NCI-H187 treated with DMSO at 0.1 percent for 48 hours (cell line): ENCODE measurements around the gene ARID3B.
A peak's percentile ranks its signal among the peaks of the same experiment; 100 is the strongest.
"Not testable (repeated sequence)": the region's sequence is repeated elsewhere in the genome, so short reads cannot be mapped to it uniquely, and the experiment has no call there.

Experiments used
- DNase-seq: peaks from one replicate; lab custom pipeline; 2025; lab: John Stamatoyannopoulos, UW

ARID3B gene

GRCh38 chr15:74535388-74536084, 5.5 kb upstream of the ARID3B start:
- no peak for DNase-seq

GRCh38 chr15:74537736-74538135, 3.3 kb upstream of the ARID3B start:
- no peak for DNase-seq

GRCh38 chr15:74539521-74539920, 1.5 kb upstream of the ARID3B start:
- not testable (repeated sequence) for DNase-seq

DNA sequence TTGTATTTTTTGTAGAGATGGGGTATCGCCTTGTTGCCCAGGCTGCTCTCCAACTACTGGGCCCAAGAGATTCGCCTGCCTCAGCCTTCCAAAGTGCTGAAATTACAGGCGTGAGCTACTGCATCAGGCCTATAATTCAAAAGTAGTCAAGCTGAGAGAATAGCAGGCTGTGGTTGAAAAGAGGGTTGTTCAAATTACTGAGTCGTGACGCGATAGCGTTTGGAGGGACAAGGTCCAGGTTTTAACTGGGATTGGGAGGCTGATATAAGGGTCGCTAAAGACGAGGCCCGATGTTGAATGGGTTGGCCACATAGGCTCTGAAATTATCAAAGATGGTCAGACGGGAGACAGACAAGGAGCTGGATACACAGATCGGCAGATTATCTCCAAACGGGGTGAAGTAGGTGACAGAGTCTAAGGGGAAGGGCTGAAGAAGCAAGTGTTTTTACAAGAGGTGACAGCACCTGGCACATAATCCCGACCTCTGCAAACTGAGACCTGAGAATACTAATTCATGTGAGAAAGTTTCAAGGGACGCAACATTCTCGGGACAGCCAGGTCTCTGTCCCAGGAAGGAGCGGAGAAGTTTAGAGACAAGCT, 759 bp upstream of the ARID3B start:
- DNase-seq = no peak

GRCh38 chr15:74541494-74542165, 610 bp downstream of the ARID3B start:
- no peak for DNase-seq

DNA sequence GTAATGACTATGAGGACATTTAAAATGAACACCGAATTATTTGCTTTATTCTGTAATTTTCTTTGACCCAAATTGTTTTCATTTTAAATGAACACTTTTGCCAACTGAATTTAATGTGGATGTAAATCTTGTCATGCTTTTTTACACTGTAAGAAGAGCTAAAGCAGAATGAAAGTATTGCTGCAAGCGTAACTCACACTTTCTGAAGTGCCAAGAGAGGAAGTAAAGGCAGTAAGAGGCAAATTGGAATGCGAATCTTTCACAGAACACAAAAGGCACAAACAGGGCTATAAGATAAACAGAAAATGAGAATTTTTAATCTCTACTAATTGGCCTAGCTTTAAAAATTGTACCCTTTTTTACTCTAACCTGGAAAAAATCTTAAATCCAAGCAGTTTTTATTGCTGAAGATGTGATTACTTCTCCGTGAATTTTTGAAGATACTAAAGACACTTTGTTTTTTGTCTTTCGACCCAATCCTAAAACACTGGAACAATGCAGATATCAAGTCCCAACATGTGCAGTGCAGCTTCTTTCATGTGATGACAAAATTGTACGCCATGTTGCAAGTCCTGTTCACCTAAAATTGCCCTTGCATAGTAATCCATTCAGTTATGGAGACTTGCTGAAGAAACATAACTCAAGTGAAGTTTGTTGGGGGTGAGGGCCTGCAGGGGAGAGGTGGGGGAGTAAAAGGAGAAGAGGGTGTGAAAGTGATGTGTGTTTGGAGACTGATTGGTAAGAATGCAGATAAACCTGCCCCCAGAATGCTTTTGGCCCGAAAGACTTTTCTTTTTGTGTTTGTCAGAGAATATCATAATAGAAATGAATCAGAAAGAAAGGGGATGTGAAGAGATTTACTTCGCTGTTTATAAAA, 1.4 kb downstream of the ARID3B start:
- no peak for DNase-seq

DNA sequence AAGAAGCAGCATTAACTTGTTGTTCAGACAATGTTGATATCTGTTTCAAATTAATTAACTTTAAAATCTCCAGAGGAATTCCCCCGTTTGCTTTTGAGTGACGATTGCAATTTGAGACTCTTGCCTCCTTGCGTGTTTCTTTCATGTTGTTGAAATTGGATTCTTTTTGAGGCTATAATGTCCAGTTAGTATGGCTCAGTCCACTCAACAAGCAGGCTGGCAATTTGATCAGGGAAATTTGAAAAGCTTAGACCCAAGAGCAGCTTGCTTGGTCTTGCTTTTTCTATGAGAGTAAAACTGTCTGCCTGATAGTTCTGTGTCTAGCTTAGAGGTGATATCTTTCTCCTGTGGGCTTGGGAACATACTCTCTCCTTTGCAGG, 2.0 kb downstream of the ARID3B start:
- no peak for DNase-seq

GRCh38 chr15:74543583-74543982, 2.6 kb downstream of the ARID3B start:
- DNase-seq = no peak

DNA sequence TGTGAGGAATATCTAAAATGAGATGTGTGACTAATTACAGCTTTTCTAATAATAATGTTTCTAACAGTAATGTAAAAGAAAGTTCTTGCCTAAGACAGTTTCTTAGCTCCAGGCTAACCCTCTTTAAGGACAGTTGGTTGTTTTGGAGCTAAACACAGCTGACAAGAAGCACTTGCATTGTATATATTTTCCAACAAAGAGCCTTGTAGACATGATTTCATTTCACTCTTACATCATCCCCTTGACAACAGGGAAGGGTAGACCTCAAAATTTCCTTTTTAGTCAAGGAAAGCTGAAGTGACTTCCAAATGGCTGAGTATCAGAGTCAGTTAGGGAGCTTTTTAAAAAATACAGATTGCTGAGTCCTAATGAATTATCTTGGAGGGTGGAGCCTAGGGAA, 4.1 kb downstream of the ARID3B start:
- DNase-seq = no peak

- DNase-seq = peak; percentile 59
These were observed 5.0 kb downstream of the ARID3B start for GRCh38 chr15:74545776-74546656.

GRCh38 chr15:74547616-74548015, 6.6 kb downstream of the ARID3B start:
- no peak for DNase-seq

DNA sequence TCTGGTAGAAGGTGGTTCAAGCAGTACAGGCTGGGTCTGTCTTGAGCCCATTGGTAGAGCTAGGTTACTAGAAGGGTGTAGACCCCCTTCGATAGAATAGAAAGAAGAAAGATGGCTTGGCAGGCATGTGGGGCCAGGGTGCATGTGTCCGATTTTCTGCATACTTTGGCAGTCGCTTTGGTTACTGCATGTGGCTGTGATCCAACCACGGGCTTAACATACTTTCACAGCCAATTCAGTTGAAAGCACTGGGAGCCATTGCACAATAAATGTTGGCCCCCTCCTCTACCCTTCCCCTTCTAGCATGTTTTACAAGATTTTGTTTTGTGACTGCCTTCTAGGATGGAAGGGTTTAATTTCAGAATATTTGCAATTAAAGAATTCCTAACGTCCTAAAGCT, 7.2 kb downstream of the ARID3B start:
- DNase-seq = no peak

DNA sequence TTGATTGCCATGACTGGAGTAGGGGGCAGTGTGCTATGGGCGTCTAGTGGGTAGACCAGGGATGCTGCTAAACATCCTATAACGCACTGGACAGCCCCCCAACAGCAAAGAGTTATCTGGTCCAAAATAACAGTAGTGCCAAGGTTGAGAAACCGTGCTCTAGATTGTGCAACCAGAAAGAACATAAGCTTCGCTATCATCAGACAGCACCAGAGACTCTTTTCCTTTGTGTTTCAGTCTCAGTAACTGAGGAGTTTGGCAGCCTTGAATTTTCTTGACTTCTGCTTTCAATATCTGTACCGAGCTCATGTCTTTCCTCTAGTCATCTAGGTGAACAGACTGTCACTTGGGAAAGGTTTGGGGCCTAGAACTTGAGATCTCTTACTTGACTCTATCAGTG, 8.8 kb downstream of the ARID3B start:
- DNase-seq = no peak

DNA sequence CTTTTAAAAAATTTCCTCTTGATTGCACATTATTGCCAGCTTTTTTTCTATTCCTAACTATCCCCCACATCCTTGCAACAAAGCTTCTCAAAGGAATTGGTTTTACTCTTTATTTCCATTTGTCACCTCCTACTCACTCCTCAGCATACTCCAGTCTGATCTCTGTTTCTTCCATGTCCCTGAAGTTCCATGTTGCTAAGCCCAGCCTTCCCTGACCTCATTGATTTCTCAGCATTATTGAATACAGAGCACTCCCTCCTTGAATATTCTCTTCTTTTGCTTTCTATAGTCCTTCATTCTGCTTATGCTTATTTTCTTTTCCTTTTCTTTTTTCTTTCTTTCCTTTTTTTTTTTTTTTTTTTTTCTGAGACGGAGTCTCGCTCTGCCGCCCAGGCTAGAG, 10.7 kb downstream of the ARID3B start:
- DNase-seq = no peak

DNA sequence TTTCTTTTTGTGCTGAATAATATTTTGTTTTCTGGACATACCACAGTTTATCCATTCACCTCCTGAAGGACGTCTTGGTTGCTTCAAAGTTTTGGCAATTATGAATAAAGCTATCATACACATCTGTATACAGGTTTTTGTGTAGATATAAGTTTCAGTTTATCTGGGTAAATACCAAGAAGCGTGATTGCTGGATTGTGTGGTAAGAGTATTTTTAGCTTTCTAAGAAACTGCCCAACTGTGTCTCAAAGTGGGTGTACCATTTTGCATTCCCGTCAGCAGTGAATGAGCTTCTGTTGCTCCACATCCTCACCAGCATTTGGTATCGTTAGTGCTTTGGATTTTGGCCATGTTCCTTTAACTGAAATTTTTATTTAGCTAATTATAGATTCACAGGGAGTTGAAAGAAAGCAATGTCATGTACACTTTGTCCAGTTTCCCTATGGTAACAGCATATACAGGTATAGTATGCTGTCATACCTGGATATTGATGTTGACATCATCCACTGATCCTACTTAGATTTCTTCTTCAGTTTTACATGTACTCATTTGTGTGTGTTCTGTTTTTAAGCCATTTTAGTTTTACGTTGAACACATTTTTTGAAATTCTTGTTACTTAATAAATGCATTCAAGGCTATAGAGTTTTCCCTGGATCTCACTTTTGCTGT, 11.9 kb downstream of the ARID3B start:
- DNase-seq = no peak

DNA sequence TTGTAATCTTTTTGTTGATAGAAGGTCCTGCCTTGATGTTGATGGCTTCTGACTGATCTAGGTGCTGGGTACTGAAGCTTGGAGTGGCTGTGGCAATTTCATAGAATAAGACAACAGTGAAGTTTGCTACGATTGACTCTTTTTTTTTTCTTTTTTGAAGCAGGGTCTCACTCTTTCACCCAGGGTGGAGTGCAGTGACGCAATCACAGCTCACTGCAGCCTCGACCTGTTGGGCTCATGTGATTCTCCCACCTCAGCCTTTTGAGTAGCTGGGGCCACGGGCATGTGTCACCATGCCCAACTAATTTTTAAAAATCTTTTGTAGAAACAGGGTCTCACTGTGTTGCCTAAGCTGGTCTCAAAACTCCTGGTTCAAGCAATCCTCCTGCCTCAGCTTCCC, 14.2 kb downstream of the ARID3B start:
- no peak for DNase-seq

DNA sequence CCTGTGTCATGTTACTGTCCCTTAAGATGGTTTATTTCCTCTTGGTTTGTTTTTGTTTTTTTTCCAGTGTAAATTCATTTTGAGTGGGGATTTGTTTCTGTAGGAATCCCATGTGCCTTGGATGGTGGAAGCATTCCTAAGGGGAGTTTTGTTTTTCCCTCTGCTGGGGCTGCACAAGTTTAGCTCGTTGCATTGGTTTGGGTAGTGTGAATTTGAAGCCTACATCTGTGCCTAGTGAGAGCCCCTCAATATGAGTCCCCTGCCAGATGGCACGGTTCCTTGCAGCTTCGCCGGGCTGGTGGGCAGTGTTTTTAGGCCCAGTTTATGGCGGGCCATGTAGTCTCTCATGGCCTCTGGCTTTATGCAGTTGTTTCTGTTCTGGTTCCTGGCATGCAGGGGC, 17.7 kb downstream of the ARID3B start:
- DNase-seq = no peak

DNA sequence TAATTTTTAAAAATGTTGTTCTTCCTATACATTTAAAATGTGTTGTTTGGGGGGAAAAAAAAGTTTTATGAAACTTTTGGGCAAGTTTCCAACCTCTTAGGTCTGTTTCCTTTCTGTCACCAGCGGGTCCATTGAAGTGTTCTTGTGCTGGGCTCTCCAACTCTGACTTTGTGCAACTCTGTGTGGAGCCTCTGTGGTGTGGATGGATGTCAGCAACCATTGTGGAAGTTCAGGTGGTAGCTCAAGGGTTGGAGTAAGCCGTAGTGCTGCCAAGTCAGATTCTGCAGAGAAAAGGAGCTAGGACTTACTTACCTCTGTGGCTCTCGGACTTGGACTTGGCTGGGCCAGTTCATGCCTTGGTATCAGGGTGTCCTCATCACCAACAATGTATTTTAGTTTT, 22.4 kb downstream of the ARID3B start:
- no peak for DNase-seq

- DNase-seq = no peak
These were observed 23.2 kb downstream of the ARID3B start for GRCh38 chr15:74564182-74564581.

DNA sequence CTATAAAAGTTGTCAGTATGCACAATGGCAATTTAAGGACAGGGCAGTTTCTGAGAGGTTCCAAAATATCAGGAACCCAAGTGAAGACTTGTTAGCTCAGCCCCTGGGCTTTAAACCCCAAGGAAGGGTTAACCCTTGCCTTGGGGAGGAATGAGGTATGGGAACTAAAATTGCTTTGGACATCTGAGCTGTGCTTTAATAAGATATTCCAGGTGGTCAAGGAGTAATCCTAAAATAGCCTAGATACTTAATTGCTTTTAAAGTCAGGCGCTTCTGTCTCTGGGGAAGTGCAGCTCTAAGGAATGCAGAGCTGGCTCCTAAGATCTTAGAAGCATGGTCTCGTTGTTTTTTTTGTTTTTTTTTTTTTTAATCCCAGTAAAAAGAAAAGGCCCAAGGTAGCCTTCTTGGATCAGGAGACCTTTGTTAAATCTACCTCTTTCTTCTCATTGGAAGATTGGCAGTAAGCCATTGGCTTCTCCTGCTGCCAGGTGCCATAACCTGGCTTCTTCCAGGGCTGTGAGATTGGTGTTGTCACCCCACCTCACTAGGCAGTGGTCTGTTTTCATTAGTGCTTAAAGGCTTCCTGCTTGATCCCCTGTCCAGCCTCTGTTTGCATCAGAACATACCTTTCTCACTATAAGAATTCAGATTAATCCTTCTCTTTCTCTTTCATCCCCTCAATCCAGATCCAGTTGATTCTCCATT, 24.5 kb downstream of the ARID3B start:
- no peak for DNase-seq
